Measurements from ENCODE around the gene SFTPA2.

- TF ChIP-seq POLR2AphosphoS5 (IDR thresholded peaks at IDR 0.05; ENCODE audit: low read depth, low read length) (no peak), FOXP2 (optimal IDR thresholded peaks at IDR 0.05; ENCODE audit: borderline replicate concordance, extremely low read depth, extremely low read length, insufficient read depth) (no peak)
Observed at GRCh38 chr10:79562135-79562756, 2.0 kb upstream of the SFTPA2 start.

Data from PFSK-1 (cell line).